HCT116 (cell line): Measurements from ENCODE around the gene GRIP1. TPM values are rescaled to one million over a fixed set of nuclear protein-coding genes. Genes with fewer than 3 reads are reported as not detected.

Source experiments
- ATAC-seq: fragments of 200-7000 bp; cut with Tn5 transposase; 2 replicates; pipeline ENCODE4 v1.9.1; 2020; ENCODE audit warnings: mild to moderate bottlenecking, moderate library complexity
- BruUV-seq: library from RNA; stranded (reverse); fragments of 400-500 nt; replicated peaks from 2 replicates; lab custom pipeline; 2021; lab: Mats Ljungman, UMichigan
- CTCF ChIA-PET: fragments of 300-600 bp; sonication (Branson Sonifier 250); formaldehyde crosslinking; loops from one replicate; lab custom pipeline; 2021; ENCODE audit warnings: antibody characterized with exemption; lab: Charles Lee
- POLR2A ChIA-PET: fragments of 300-600, 350-600 bp; sonication (Branson Sonifier 250); formaldehyde crosslinking; loops from one replicate; lab custom pipeline; 2021; ENCODE audit warnings: antibody characterized with exemption; lab: Charles Lee
- RAD21 ChIA-PET, 2 experiments: fragments of 300-600 bp; sonication (Branson Sonifier 250); formaldehyde crosslinking; loops; one replicate each; lab custom pipeline; 2023; ENCODE audit warnings: low total read pairs in 2 of 2; ENCODE audit not compliant: uncharacterized antibody in 2 of 2, unreplicated experiment in 2 of 2, low non-redundant PET in 1 of 2; lab: Charles Lee
- DNase-seq: peaks from one replicate; pipeline ENCODE4 v3.0.0-alpha.2; 2010; ENCODE audit warnings: low read depth, low spot score
- H2AFZ ChIP-seq: fragments of 200-600 bp; shearing (Covaris generic), sonication (generic); 2 replicates; pipeline ENCODE4 v1.6.1; 2017; ENCODE audit warnings: low read depth, mixed run types, mixed read lengths, antibody characterized with exemption, low read length; ENCODE audit not compliant: poor library complexity, severe bottlenecking
- H3K27ac ChIP-seq: 2 replicates; pipeline ENCODE4 v1.5.1; 2012; ENCODE audit warnings: low read depth, low read length
- H3K27me3 ChIP-seq: fragments of 200-600 bp; sonication (generic); 2 replicates; pipeline ENCODE4 v1.6.1; 2016; ENCODE audit warnings: mixed run types, low read length, mixed read lengths; ENCODE audit not compliant: insufficient read depth
- H3K36me3 ChIP-seq, 2 experiments: fragments of 200-500 bp in 1 of 2; fragments of 200-600 bp in 1 of 2; sonication (Bioruptor generic) in 1 of 2; sonication (generic) in 1 of 2; 2 replicates each; pipeline versions ENCODE4 v1.5.1 to v1.6.1; 2014 to 2016; ENCODE audit warnings: low read length in 2 of 2, inconsistent platforms in 1 of 2, mixed read lengths in 1 of 2, mixed run types in 1 of 2; ENCODE audit not compliant: insufficient read depth in 2 of 2, control insufficient read depth in 1 of 2
- H3K4me1 ChIP-seq, 2 experiments: fragments of 200-600 bp in 1 of 2; sonication (generic) in 1 of 2; 2 replicates each; pipeline versions ENCODE4 v1.5.1 to v1.6.1; 2012 to 2017; ENCODE audit warnings: low read length in 2 of 2, inconsistent platforms in 1 of 2, mild to moderate bottlenecking in 1 of 2, mixed read lengths in 1 of 2, mixed run types in 1 of 2, moderate library complexity in 1 of 2; ENCODE audit not compliant: insufficient read depth in 2 of 2, control insufficient read depth in 1 of 2
- H3K4me2 ChIP-seq: fragments of 200-600 bp; sonication (generic); 2 replicates; pipeline ENCODE4 v1.6.1; 2017; ENCODE audit warnings: mixed run types, low read length, mixed read lengths
- H3K4me3 ChIP-seq, 2 experiments: fragments of 200-600 bp in 1 of 2; sonication (generic) in 1 of 2; replicated peaks in 1 of 2; 2 replicates each; pipeline ENCODE4 v1.5.1; 2011 to 2016; ENCODE audit warnings: low read length in 2 of 2, control low read depth in 1 of 2, low read depth in 1 of 2, mild to moderate bottlenecking in 1 of 2, mixed read lengths in 1 of 2, mixed run types in 1 of 2
- H3K79me2 ChIP-seq: fragments of 200-600 bp; sonication (generic); 2 replicates; pipeline ENCODE4 v1.6.1; 2017; ENCODE audit warnings: mild to moderate bottlenecking, mixed run types, low read length, moderate library complexity, mixed read lengths; ENCODE audit not compliant: insufficient read depth
- H3K9ac ChIP-seq: fragments of 200-600 bp; sonication (generic); 2 replicates; pipeline ENCODE4 v1.6.1; 2016; ENCODE audit warnings: low read length, mixed read lengths
- H3K9me2 ChIP-seq: fragments of 200-600 bp; sonication (generic), shearing (Covaris generic); 2 replicates; pipeline ENCODE4 v1.6.1; 2017; ENCODE audit warnings: mixed run types, mild to moderate bottlenecking, moderate library complexity; ENCODE audit not compliant: insufficient read depth
- H3K9me3 ChIP-seq, 2 experiments: fragments of 200-500 bp in 1 of 2; fragments of 200-600 bp in 1 of 2; sonication (Bioruptor generic) in 1 of 2; sonication (generic) in 1 of 2; 2 replicates each; pipeline ENCODE4 v1.6.1; 2014 to 2017; ENCODE audit warnings: low read length in 2 of 2, mixed read lengths in 2 of 2, inconsistent platforms in 1 of 2, low read depth in 1 of 2, mild to moderate bottlenecking in 1 of 2, mixed run types in 1 of 2, moderate library complexity in 1 of 2; ENCODE audit not compliant: control insufficient read depth in 1 of 2, insufficient read depth in 1 of 2
- H4K20me1 ChIP-seq: fragments of 200-600 bp; sonication (generic), shearing (Covaris generic); 2 replicates; pipeline ENCODE4 v1.6.1; 2017; ENCODE audit warnings: mixed run types, mild to moderate bottlenecking, moderate library complexity; ENCODE audit not compliant: insufficient read depth
- CEBPB ChIP-seq: IDR thresholded peaks from 2 replicates; pipeline ENCODE4 v1.6.1; 2012; ENCODE audit warnings: low read depth
- FOSL1 ChIP-seq: IDR thresholded peaks from 2 replicates; pipeline ENCODE4 v1.6.1; 2012; ENCODE audit warnings: low read depth
- POLR2AphosphoS5 ChIP-seq: IDR thresholded peaks from 2 replicates; pipeline ENCODE4 v1.6.1; 2011; ENCODE audit warnings: mild to moderate bottlenecking, low read depth, low read length, moderate library complexity
- RAD21 ChIP-seq: IDR thresholded peaks from 2 replicates; pipeline ENCODE4 v1.6.1; 2012; ENCODE audit warnings: low read depth, mild to moderate bottlenecking
- SP1 ChIP-seq: IDR thresholded peaks from 2 replicates; pipeline ENCODE4 v1.6.1; 2012; ENCODE audit warnings: low read depth
- SRF ChIP-seq: IDR thresholded peaks from 2 replicates; pipeline ENCODE4 v1.6.1; 2012; ENCODE audit warnings: low read depth
- TCF7L2 ChIP-seq: IDR thresholded peaks from 2 replicates; pipeline ENCODE4 v1.7.0; 2011; ENCODE audit warnings: borderline replicate concordance, inconsistent platforms; ENCODE audit not compliant: insufficient read depth, insufficient read length; ENCODE audit errors: extremely low read depth
- YY1 ChIP-seq: IDR thresholded peaks from 2 replicates; pipeline ENCODE4 v1.6.1; 2011; ENCODE audit warnings: low read length, low read depth, moderate library complexity, mild to moderate bottlenecking; ENCODE audit not compliant: insufficient replicate concordance; ENCODE audit errors: extremely low read depth
- ZFX ChIP-seq: fragments of 450-650 bp; IDR thresholded peaks from 2 replicates; pipeline ENCODE4 v1.6.1; 2017
- ZNF274 ChIP-seq: fragments of 200-500 bp; sonication (Bioruptor generic); IDR thresholded peaks from 2 replicates; pipeline ENCODE4 v1.6.1; 2014; ENCODE audit warnings: mild to moderate bottlenecking, low read depth, low read length, inconsistent platforms
- intact Hi-C: fragments of 100-400 bp; cut with micrococcal nuclease; formaldehyde crosslinking; loops from 2 replicates; pipeline ENCODE4 v1.10.0; 2022
- total RNA-seq: library from RNA; stranded (reverse); gene quantifications from one replicate; pipeline ENCODE4 v1.2.1, GENCODE V29; 2021; ENCODE audit not compliant: unreplicated experiment
- TF ChIP-seq, protein P1 (sequence below): IDR thresholded peaks from 2 replicates; pipeline ENCODE4 v1.6.1; 2012; ENCODE audit warnings: low read depth

Gene GRIP1
- total RNA-seq, 1 experiment from 2014 or later: not detected

DNA sequence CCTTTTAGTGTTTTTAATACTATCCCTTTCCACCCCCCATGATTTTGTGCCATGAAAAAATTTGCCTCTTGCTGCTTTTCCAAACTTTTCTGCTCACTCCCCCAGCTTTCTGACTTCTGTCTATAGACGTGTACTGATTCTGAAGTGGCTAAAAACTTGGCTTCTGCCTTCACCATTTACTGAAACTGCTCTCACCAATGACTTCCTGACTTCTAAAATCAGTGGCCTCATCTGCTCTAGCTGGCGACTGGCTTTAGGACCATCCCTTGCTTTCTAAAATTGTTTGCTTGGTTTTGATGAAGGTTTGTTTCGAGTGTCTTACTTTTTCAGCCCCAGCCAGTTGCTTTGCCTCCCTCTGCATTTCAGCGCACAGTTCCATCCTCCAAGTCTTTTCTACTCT is 231.2 kb downstream of the GRIP1 start:
- H3K9me2 ChIP-seq: no peaks in the 10 kb centered on the region
- no peak overlapping the region for H3K27ac ChIP-seq
- BruUV-seq: no TSS peak
- no peaks in the 10 kb centered on the region for H4K20me1 ChIP-seq
- ChIA-PET RAD21 (no interaction called here), CTCF (no interaction called here), POLR2A (no interaction called here)
- no peak overlapping the region for H3K4me3 ChIP-seq
- H3K36me3 ChIP-seq: no peaks in the 10 kb centered on the region
- H3K4me1 ChIP-seq: 0 out of 4 replicates have a peak, but pooled peaks cover 0 to 3% of the 10 kb centered on the region in 2 experiments
- intact Hi-C loops: no loop called here
- no peak for DNase-seq
- H3K9me3 ChIP-seq: no peaks in the 10 kb centered on the region
- ATAC-seq: no peak
- TF ChIP-seq ZFX (no peak), SP1 (no peak), FOSL1 (no peak), SRF (no peak), TCF7L2 (no peak), POLR2AphosphoS5 (no peak), RAD21 (no peak), YY1 (no peak), ZNF274 (no peak), CEBPB (no peak)
- TF ChIP-seq, protein P1, sequence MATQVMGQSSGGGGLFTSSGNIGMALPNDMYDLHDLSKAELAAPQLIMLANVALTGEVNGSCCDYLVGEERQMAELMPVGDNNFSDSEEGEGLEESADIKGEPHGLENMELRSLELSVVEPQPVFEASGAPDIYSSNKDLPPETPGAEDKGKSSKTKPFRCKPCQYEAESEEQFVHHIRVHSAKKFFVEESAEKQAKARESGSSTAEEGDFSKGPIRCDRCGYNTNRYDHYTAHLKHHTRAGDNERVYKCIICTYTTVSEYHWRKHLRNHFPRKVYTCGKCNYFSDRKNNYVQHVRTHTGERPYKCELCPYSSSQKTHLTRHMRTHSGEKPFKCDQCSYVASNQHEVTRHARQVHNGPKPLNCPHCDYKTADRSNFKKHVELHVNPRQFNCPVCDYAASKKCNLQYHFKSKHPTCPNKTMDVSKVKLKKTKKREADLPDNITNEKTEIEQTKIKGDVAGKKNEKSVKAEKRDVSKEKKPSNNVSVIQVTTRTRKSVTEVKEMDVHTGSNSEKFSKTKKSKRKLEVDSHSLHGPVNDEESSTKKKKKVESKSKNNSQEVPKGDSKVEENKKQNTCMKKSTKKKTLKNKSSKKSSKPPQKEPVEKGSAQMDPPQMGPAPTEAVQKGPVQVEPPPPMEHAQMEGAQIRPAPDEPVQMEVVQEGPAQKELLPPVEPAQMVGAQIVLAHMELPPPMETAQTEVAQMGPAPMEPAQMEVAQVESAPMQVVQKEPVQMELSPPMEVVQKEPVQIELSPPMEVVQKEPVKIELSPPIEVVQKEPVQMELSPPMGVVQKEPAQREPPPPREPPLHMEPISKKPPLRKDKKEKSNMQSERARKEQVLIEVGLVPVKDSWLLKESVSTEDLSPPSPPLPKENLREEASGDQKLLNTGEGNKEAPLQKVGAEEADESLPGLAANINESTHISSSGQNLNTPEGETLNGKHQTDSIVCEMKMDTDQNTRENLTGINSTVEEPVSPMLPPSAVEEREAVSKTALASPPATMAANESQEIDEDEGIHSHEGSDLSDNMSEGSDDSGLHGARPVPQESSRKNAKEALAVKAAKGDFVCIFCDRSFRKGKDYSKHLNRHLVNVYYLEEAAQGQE: no peak
- H3K4me2 ChIP-seq: no peak overlapping the region
- H3K27me3 ChIP-seq: peaks cover 56% of the 10 kb centered on the region
- no peak overlapping the region for H3K9ac ChIP-seq
- no peaks in the 10 kb centered on the region for H3K79me2 ChIP-seq
- no peak overlapping the region for H2AFZ ChIP-seq
